ENCODE measurements around the gene RND2. TPM values are rescaled to one million over a fixed set of nuclear protein-coding genes. Genes with fewer than 3 reads are reported as not detected.

Gene RND2
- total and polyA plus RNA-seq, 2 of the 13 experiments (the other 11 are each of a cell fraction or from before 2014, with no cell fraction given) = 0.05 to 0.11 TPM

DNA sequence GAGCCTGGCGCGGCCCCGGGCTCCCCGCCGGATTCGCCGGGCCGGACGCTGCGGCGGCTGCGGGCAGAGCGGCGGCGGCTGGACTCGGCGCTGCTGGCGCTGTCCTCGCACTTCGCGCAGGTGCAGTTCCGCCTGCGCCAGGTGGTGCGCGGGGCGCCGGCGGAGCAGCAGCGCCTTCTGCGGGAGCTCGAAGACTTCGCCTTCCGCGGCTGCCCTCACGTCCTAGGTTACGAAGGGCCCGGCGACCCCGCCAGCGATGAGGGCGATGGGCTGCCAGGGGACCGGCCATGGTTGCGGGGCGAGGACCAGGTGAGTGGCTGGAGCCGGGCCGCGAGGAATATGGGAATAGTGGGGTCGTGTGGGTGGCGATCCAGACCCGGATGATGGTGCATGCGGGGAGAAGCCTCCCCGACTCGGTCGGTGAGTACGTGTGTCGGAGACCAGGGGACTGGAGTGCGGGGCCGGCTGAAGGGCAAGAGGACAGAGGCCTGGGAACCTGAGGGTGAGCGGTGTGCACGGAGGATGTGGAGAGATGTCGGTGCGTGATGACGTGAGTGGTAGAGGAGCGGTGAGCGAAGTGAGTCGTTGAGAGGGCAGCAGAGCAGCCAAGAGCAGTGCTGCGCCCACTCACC is 44.1 kb upstream of the RND2 start (continued):
- TF ChIP-seq ZFP36 (IDR thresholded peaks at IDR 0.05; ENCODE audit: borderline replicate concordance, low read depth, low read length, partially characterized antibody) (no peak), ZNF713 (CRISPR knock-in tag; IDR thresholded peaks at IDR 0.05) (no peak), IRF9 (CRISPR knock-in tag; IDR thresholded peaks at IDR 0.05; ENCODE audit: borderline replicate concordance) (peak; percentile 93), ATAD3A (CRISPR knock-in tag; IDR thresholded peaks at IDR 0.05) (no peak), ZNF224 (CRISPR knock-in tag; IDR thresholded peaks at IDR 0.05) (no peak), ARID2 (CRISPR knock-in tag; IDR thresholded peaks at IDR 0.05; ENCODE audit: borderline replicate concordance) (no peak), ZSCAN9 (CRISPR knock-in tag; IDR thresholded peaks at IDR 0.05; ENCODE audit: borderline replicate concordance) (no peak), HOXA3 (CRISPR knock-in tag; IDR thresholded peaks at IDR 0.05) (no peak), MAZ (IDR thresholded peaks at IDR 0.05; ENCODE audit: borderline replicate concordance, low read depth, low read length) (no peak), MAZ (CRISPR knock-in tag; IDR thresholded peaks at IDR 0.05; ENCODE audit: low read depth) (peak; percentile 81), ZNF605 (CRISPR knock-in tag; IDR thresholded peaks at IDR 0.05) (0 out of 2 replicates have a peak, but pooled peaks have one; percentile 19), DRAP1 (CRISPR knock-in tag; IDR thresholded peaks at IDR 0.05) (no peak), JUND (CRISPR knock-in tag; IDR thresholded peaks at IDR 0.05) (no peak), ZNF788 (CRISPR knock-in tag; IDR thresholded peaks at IDR 0.05; ENCODE audit: borderline replicate concordance) (peak; percentile 34; the same call in 1 of the 2 replicates), TEAD3 (CRISPR knock-in tag; optimal IDR thresholded peaks at IDR 0.05; ENCODE audit: borderline replicate concordance) (no peak), ZNF10 (CRISPR knock-in tag; IDR thresholded peaks at IDR 0.05; ENCODE audit: borderline replicate concordance, low read depth) (no peak), TBP (CRISPR knock-in tag; IDR thresholded peaks at IDR 0.05) (0 out of 2 replicates have a peak, but pooled peaks have one; percentile 15), MXI1 (IDR thresholded peaks at IDR 0.05; ENCODE audit: borderline replicate concordance, low read depth, low read length) (no peak; the same call in 2 of the 3 replicates), HNRNPLL (IDR thresholded peaks at IDR 0.05; ENCODE audit: low read depth, low read length, poor library complexity, severe bottlenecking) (peak; percentile 99), ZNF572 (CRISPR knock-in tag; IDR thresholded peaks at IDR 0.05) (no peak), STAT5B (CRISPR knock-in tag; IDR thresholded peaks at IDR 0.05) (no peak), ERF (CRISPR knock-in tag; IDR thresholded peaks at IDR 0.05) (no peak; the same call in 1 of the 2 replicates), ZNF629 (CRISPR knock-in tag; conservative IDR thresholded peaks at IDR 0.05) (no peak), ZBTB20 (CRISPR knock-in tag; IDR thresholded peaks at IDR 0.05; ENCODE audit: borderline replicate concordance, low read depth) (peak; percentile 85; the same call in 1 of the 2 replicates)
- TF ChIP-seq, protein P1, sequence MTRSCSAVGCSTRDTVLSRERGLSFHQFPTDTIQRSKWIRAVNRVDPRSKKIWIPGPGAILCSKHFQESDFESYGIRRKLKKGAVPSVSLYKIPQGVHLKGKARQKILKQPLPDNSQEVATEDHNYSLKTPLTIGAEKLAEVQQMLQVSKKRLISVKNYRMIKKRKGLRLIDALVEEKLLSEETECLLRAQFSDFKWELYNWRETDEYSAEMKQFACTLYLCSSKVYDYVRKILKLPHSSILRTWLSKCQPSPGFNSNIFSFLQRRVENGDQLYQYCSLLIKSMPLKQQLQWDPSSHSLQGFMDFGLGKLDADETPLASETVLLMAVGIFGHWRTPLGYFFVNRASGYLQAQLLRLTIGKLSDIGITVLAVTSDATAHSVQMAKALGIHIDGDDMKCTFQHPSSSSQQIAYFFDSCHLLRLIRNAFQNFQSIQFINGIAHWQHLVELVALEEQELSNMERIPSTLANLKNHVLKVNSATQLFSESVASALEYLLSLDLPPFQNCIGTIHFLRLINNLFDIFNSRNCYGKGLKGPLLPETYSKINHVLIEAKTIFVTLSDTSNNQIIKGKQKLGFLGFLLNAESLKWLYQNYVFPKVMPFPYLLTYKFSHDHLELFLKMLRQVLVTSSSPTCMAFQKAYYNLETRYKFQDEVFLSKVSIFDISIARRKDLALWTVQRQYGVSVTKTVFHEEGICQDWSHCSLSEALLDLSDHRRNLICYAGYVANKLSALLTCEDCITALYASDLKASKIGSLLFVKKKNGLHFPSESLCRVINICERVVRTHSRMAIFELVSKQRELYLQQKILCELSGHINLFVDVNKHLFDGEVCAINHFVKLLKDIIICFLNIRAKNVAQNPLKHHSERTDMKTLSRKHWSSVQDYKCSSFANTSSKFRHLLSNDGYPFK (CRISPR knock-in tag; IDR thresholded peaks at IDR 0.05; ENCODE audit: borderline replicate concordance) = no peak
- TF ChIP-seq, protein P2, sequence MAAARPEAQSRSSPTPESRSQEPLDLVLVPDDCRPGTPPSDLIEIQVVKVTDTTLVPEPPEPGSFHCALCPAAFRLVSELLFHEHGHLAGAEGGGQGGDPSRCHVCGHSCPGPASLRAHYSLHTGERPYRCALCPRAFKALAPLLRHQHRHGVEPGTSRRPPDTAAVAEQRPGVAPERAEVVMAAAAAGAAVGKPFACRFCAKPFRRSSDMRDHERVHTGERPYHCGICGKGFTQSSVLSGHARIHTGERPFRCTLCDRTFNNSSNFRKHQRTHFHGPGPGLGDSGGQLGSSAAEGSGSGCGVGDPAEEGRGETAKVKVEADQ (CRISPR knock-in tag; IDR thresholded peaks at IDR 0.05; ENCODE audit: borderline replicate concordance) = peak; percentile 97

Data from HepG2 (cell line).